Activated T-cell treated with anti-CD3 and anti-CD28 coated beads, Interleukin-2, amount 50 U/mL, for 48 hours (primary cell): Measurements from ENCODE around the gene CADPS2.
"Not testable (repeated sequence)": the region's sequence is repeated elsewhere in the genome, so short reads cannot be mapped to it uniquely, and the experiment has no call there.

Source experiments
- DNase-seq, 2 experiments: peaks; one replicate each; pipeline ENCODE4 v3.0.0-alpha.2; 2020

CADPS2 gene

GRCh38 chr7:122849322-122849956 is 36.8 kb downstream of the CADPS2 start:
- no peak for DNase-seq

- DNase-seq: no peak
These were observed 38.3 kb downstream of the CADPS2 start for GRCh38 chr7:122847871-122848473.

- no peak for DNase-seq
These were observed 39.7 kb downstream of the CADPS2 start for GRCh38 chr7:122846591-122846990.

- no peak for DNase-seq
These were observed 41.0 kb downstream of the CADPS2 start for GRCh38 chr7:122845286-122845685.

DNA sequence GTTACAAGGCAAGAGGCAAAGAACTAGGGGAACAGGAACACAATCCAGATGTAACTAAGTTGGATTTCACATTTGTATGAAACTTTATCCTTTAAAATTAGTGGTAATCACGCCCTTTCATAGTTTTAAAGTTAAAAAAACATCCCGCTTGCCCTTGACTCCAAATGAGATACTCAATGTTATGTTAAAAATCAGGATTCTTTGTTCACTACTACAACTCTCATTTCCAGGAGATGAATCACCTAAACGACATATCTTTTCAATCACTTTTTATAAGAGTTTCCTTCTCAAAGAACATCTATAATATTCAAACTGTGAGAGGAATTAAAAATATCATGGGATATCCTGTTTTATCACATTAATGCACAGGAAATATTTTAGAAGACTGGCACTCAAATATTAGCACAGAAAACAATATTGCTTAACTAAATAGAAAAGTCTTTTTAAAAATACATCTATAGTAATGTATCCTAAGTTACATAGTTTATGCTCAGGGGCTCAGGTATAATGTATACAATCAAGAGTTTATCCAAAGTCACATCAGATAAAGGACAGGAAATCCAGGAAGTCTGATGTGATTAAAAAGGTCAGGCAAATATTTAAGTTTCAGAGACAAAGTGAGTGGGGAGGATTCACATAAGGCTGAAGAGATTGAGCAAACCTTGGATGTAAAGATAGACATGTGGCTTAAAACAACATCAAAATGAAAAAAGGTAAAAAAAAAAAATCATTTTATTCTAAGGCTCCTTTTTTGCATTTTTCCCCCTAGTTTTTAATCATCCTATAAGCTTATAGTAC is 41.9 kb downstream of the CADPS2 start:
- no peak for DNase-seq

DNA sequence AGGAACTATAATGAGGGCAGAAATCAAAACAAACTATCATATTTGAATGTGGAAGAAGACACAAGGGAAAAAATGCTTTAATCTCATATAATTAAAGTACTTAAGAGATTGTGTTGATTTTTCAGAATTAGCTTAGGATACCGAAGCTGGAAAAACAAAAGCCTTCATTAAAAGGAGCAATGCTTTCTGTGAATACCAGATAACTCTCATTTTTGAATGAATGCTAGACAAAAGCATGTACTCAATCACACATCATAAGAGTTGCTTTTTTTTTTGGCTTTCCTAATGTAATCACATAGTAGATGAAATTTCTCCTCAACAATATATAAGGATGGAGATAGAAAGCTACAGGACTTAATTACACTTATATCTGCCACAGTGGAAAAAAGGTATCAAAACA is 43.3 kb downstream of the CADPS2 start:
- DNase-seq: no peak

DNA sequence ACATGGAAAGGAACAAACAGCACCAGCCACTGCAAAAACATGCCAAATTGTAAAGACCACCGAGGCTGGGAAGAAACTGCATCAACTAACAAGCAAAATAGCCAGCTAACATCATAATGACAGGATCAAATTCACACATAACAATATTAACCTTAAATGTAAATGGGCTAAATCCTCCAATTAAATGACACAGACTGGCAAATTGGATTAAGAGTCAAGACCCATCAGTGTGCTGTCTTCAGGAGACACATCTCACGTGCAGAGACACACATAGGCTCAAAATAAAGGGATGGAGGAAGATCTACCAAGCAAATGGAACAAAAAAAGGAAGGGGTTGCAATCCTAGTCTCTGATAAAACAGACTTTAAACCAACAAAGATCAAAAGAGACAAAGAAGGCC is 50.0 kb downstream of the CADPS2 start:
- not testable (repeated sequence) for DNase-seq

DNA sequence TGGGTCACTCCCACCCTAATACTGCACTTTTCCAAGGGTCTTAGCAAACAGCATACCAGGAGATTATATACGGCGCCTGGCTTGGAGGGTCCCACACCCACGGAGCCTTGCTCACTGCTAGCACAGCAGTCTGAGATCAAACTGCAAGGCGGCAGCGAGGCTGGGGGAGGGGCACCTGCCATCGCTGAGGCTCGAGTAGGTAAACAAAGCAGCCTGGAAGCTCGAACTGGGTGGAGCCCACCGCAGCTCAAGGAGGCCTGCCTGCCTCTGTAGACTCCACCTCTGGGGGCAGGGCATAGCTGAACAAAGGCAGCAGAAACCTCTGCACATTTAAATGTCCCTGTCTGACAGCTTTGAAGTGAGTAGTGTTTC is 51.7 kb downstream of the CADPS2 start:
- DNase-seq: not testable (repeated sequence)

DNA sequence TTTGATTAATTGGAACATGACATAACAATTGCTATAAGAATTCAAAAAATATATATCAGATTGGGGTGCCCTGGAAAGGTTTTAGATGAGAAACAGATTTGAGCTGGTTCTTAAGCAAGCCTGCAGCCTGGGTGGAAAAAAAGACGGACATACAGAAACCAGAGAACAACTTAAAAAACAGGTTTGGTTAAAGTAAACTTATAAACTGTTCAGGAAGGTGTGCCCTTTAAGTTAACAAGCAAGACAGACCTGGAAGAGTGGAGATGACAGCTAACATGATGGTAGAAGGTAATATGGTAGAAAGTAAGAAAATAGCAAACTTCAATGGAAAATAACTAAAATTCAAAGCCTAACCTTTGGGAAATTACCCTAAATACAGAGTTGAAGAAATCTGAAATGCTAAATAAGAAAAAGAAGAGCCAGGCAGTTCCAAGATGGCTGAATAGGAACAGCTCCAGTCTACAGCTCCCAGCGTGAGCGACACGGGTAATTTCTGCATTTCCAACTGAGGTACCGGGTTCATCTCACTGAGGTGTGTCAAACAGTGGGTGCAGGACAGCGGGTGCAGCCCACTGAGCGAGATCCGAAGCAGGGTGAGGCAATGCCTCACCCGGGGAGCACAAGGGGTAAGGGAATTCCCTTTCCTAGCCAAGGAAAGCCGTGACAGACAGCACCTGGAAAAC is 52.2 kb downstream of the CADPS2 start:
- DNase-seq: no peak

- DNase-seq: no peak
These were observed 54.8 kb downstream of the CADPS2 start for GRCh38 chr7:122831436-122831835.

GRCh38 chr7:122829962-122830361 is 56.3 kb downstream of the CADPS2 start:
- no peak for DNase-seq

DNA sequence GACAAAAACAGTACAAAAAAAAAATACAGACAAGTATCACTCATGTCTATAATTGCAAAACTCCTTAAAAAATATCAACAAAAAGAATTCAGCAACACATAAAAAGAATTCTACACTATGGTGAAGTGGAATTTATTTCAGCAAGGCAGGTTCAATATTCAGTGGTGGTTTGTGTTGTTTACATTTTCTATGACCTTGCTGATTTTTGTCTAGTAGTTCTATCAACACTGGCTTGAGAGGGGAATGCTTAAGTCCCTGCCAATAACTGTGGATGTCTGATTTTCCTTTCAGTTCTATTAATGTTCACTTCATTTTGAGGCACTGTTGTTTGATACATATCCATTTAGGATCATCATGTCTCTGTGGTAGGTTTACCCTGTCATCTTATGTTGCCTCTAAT is 58.5 kb downstream of the CADPS2 start:
- DNase-seq: no peak

GRCh38 chr7:122813845-122814244 is 72.4 kb downstream of the CADPS2 start:
- no peak for DNase-seq

DNA sequence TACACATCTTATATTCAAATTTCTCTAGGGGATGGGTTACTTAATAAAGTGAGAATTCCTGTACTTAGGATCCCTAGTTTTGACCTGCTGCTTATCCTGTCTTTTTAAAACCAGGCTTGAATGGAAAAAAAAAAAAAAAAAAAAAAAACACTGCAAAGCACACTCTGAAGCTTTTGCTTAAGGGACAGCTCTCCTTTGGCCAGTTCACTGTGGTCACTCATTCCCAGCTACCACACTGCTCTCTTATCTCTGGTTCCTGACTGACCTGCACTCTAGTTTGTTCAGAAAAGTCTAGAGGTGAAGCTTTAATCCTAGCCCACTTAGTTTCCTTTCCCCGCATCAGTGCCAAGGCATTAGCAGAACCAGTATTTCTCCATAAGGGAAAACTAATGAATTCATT is 82.4 kb downstream of the CADPS2 start:
- DNase-seq: no peak

GRCh38 chr7:122803323-122803722 is 82.9 kb downstream of the CADPS2 start:
- DNase-seq: no peak

DNA sequence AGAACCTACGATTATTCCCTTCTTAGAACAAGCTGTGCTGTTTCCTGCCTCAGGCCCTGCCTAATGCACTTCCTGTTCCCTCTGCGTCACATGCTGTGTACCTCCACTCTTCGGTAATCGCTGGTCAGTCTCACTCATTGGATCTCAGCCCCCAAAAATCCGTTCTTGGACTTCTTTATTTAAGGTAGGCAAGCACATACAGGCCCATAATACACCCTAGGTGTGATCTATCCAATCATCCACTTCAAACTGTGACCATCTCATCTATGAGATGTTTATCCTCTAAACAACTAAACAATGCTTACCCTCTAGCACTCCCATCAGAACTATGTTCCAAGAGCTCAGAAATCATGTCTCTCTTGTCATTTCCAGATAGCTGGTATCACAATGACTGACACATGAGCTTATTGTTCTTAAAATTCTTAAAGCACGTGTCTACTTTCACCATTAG is 83.9 kb downstream of the CADPS2 start:
- no peak for DNase-seq

DNA sequence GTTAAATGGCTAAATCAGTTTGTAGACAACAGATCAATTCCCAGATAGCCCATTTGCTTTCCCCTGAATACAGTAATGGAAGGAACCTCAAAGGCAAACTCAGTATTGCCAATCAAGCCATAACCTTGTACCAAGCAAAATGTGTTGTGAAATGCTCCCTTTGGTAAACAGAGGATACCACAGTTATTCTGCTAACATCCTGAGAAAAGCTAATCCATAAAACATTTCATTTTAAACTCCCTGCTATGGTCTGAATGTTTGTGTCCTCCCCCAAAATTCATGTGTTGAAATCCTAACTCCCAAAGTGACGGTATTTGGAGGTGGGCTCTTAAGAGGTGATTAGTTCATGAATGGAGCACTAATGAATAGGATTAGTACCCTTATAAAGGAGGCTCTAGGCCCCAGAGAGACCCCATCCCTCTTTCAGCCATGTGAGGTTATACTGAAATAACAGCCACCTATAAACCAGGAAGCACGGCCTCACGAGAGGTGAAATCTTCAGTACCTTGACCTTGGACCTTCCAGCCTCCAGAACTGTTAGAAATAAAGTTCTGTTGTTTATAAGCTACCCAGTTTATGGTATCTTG is 94.2 kb downstream of the CADPS2 start:
- no peak for DNase-seq

GRCh38 chr7:122790591-122790990 is 95.7 kb downstream of the CADPS2 start:
- no peak for DNase-seq

GRCh38 chr7:122790132-122790531 is 96.1 kb downstream of the CADPS2 start:
- no peak for DNase-seq

DNA sequence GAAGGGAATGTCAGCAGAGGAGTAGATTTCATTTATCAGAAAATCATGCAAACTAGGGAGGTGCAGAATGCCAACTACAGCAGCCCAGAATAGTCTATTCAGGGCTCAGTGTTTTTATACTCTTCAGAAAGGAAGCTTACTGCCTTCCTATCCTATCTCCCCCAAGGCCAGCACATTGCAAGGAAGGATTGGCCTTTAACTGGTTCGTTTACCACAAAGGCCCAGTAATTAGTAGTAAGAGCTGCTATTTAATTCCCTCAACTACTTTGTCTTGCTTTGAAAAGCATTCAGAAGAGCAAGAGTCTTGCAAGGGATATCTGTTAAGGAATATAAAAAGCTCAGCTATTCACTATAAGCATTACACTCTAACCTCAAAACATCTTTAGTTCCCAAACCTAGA is 97.1 kb downstream of the CADPS2 start:
- DNase-seq: no peak

DNA sequence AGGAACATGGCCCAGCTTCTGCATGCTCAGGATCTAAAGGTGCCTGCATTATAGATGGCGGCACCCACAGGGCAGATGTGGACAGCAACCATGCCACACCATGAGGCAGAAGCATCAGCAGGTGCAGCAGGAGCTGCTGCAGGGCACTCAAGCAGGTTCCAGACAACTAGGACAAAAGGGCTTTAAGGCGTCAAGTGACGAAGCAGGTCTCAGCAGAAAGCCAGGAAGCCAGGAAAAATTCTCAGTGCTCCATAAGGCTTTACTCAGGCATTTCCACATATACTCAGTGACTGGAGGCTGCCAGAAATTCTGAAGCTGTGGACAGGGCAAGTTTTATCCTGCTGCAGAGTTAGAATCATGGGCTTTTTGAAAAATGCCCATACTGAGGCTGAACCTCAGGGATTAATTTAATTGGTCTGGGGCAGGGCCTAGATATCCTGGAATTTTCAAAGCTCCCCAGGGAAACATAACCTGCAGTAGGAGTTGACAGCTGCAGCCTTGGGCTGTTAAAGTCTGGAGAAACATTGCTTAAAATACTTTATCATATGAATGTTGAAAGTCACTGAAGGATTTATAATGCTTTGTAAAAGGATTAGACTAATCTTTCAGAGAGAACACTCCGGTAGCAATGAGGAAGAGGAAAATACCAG is 115.4 kb downstream of the CADPS2 start:
- DNase-seq: no peak

DNA sequence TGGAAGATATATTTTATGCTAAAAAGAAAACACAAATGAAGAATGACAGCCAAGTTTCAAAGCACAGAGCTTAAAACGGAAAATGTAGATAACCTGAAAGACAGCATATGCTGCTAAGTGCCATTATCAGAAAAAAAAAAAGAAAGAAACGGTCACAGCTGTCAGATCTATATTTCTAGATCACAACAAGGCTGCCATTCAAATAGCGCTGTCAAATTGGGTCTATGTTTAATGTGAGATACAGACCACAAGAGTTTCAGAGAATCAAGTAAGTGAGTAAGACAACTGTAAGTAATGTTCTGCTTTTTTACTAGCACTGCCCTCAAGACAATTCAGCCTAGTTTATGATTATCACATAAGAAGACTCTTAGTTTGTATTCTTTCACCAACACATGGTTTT is 117.4 kb downstream of the CADPS2 start:
- DNase-seq: no peak

- no peak for DNase-seq
These were observed 118.9 kb downstream of the CADPS2 start for GRCh38 chr7:122767339-122767738.
